Cardiac fibroblast (primary cell): ENCODE data around the gene D2HGDH.
"Not testable (repeated sequence)": the region's sequence is repeated elsewhere in the genome, so short reads cannot be mapped to it uniquely, and the experiment has no call there.

ENCODE experiments used
- DNase-seq, 2 donors: peaks; one replicate each; pipeline versions ENCODE4 v3.0.0 to v3.0.0-alpha.2; 2010; ENCODE audit warnings: low read depth in 2 of 2
- H3K4me3 ChIP-seq, 2 donors: replicated peaks in 1 of 2; 1 replicate in 1 of 2; 2 replicates in 1 of 2; pipeline ENCODE4 v1.5.1; 2011; ENCODE audit warnings: low read depth in 2 of 2, low read length in 2 of 2, mild to moderate bottlenecking in 2 of 2, moderate library complexity in 1 of 2
- TF ChIP-seq, protein P1 (sequence below): IDR thresholded peaks from one replicate; pipeline ENCODE4 v1.5.1; 2011; ENCODE audit warnings: low read depth, mild to moderate bottlenecking, low read length, inconsistent platforms

Gene D2HGDH

DNA sequence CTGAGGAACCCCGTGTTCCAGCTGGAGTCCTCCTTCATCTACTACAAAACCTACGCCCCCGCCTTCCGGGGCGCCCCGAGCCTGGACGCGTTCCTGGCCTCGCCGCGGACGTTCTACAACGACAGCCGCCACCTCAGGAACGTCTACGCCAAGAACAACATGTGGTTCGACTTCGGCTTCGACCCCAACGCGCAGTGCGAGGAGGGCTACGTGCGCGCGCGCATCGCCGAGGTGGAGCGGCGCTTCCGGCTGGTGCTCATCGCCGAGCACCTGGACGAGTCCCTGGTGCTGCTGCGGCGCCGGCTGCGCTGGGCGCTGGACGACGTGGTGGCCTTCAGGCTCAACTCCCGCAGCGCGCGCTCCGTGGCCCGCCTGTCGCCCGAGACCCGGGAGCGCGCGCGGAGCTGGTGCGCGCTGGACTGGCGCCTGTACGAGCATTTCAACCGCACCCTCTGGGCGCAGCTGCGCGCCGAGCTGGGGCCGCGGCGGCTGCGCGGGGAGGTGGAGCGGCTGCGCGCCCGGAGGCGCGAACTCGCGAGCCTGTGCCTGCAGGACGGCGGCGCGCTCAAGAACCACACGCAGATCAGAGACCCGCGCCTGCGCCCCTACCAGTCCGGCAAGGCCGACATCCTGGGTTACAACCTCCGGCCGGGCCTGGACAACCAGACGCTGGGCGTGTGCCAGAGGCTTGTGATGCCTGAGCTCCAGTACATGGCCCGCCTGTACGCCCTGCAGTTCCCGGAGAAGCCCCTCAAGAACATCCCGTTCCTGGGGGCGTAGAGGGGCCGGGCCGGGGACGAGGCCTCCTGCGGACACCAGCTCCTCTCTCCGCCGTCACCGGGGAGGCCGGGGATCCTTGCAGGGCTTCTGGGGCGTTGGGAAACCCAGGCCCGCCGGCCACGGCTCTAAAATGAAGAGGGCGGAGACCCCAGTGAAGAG lies 69.2 kb downstream of the D2HGDH start:
- DNase-seq = peak; percentile 53 to 58
- TF ChIP-seq, protein P1, sequence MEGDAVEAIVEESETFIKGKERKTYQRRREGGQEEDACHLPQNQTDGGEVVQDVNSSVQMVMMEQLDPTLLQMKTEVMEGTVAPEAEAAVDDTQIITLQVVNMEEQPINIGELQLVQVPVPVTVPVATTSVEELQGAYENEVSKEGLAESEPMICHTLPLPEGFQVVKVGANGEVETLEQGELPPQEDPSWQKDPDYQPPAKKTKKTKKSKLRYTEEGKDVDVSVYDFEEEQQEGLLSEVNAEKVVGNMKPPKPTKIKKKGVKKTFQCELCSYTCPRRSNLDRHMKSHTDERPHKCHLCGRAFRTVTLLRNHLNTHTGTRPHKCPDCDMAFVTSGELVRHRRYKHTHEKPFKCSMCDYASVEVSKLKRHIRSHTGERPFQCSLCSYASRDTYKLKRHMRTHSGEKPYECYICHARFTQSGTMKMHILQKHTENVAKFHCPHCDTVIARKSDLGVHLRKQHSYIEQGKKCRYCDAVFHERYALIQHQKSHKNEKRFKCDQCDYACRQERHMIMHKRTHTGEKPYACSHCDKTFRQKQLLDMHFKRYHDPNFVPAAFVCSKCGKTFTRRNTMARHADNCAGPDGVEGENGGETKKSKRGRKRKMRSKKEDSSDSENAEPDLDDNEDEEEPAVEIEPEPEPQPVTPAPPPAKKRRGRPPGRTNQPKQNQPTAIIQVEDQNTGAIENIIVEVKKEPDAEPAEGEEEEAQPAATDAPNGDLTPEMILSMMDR = no peak
- peak overlapping the region; percentile 38 to 45 for H3K4me3 ChIP-seq

GRCh38 chr2:241804326-241805229 lies 70.1 kb downstream of the D2HGDH start:
- peak overlapping the region; percentile 38 to 45 for H3K4me3 ChIP-seq
- TF ChIP-seq, protein P1 = no peak
- DNase-seq = peak; percentile 38 to 48

GRCh38 chr2:241806217-241806616 lies 71.8 kb downstream of the D2HGDH start:
- not testable (repeated sequence) for DNase-seq, H3K4me3 ChIP-seq

DNA sequence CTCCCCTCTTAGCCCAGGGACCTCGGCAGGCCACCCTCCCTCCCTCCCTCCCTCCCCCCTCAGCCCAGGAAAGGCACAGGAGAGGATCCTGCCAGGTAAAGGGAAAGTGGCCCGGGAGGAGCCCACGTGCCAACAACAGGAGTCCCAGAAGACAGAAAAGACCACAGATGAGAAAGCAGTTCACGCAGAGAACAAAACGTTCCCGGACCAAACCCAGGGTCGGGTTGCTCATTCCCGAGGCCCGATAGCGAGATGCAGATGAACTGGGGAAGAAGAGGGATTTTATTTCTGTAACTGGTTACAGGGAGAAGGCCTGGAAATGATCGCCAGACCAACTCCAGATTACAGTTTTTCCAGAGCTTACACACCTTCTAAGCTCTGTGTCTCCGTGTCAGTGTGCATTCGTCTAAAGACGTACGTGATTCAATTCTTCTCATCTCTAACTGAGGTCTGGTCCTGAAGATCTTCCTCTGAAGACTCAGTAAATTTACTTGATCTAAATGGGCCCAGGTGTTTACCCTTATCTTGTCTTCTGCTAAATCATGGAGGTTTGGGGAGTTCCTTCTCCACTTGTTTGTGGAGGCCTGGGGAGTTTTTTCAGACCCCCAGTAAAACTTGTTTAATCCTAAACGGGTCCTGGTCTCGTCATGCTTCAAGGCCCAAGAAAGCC lies 73.8 kb downstream of the D2HGDH start:
- peak in 1 of 2 donors; percentile 51 for DNase-seq
- H3K4me3 ChIP-seq = no peak overlapping the region
- TF ChIP-seq, protein P1 = no peak

DNA sequence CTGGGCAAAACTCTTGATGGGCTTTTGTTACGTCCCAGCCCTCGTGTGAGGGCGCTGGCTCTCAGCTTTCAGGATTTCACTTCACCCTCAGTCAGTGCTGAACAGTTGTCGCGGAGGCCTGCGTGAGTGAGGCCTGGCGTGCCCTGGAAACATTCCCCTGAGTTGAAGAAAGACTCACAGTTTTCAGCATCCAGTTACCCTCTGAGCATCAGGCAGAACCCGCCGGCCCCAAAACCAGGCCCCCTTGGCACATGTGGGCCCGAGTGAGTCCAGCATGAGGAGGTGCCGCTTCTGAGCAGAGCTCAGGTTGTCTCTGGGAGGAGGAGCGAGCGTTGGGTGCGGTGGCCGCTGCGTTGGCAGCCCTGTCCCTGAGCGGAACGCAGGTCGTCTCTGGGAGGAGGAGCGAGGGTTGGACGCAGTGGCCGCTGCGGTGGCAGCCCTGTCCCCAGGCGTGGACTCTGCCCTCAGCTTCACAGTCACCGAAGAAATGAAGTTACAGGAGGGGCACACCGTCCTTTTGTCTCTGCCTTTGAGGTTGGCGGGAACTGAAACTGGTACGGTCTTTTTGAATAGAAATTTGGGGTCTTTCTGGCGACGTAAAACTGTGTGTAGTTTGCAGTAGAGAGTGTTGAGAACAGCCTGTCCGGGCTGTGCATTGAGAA lies 74.4 kb downstream of the D2HGDH start, which contains the start of gene NEU4:
TSS of gene NEU4 (plus strand) at position 473 of the 662 bp plus-strand sequence. CDS start 5,292 bp downstream, outside the sequence.
- H3K4me3 ChIP-seq = no peak within 1 kb of the TSS
- TF ChIP-seq, protein P1 = no peak
- peak in 1 of 2 donors; percentile 8 for DNase-seq

DNA sequence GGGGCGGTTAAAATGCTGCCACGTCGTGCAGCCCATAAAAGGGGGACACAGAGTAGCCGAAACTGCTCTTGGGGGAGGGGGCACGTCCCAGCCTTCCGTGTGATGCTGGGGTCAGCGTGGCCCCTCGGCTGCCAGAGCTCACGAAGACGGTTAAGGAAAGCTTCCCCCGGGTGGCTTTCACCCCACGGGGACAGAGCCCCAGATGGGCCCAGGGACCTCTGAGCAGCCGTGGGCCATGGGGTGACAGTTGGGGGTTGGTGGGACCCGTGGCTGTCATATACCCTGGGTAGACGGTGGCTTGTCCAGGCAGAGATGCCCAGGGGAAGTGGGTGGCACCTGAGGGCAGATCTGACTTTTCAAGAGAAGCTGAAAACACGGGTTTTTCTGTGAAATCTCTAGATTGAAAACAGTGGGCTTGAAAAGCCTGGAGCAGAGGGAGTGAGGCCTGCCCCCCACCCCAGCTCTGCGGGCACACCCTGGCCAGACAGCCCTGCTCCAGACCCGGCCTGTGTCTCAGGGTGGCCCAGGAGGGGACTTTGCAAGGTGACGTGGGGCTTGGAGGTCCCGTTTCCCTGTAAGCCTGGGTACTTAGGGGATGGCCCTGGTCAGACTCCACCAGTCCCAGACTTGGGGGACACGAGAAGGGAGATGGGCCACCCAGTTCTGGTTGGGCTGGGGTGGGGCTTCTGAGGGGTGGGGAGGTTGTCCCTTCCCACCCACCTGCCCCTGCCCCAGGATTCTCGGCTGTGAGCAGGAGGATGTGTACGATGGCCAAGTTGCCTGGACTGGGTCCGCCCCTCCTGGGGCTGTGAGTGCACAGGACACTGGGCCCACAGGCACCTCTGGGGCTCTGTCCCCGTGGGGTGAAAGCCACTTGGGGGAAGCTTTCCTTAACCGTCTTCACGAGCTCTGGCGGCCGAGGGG lies 75.2 kb downstream of the D2HGDH start:
- DNase-seq = no peak
- TF ChIP-seq, protein P1 = no peak

More for the DNA sequence above, 75.2 kb downstream of the D2HGDH start:
- no peak overlapping the region for H3K4me3 ChIP-seq
